ENCODE results near the gene LARP4. TPM values are rescaled to one million over a fixed set of nuclear protein-coding genes. Genes with fewer than 3 reads are reported as not detected.

Gene LARP4
- polyA plus RNA-seq, 1 donor from 2014 or later = 17.8 TPM

DNA sequence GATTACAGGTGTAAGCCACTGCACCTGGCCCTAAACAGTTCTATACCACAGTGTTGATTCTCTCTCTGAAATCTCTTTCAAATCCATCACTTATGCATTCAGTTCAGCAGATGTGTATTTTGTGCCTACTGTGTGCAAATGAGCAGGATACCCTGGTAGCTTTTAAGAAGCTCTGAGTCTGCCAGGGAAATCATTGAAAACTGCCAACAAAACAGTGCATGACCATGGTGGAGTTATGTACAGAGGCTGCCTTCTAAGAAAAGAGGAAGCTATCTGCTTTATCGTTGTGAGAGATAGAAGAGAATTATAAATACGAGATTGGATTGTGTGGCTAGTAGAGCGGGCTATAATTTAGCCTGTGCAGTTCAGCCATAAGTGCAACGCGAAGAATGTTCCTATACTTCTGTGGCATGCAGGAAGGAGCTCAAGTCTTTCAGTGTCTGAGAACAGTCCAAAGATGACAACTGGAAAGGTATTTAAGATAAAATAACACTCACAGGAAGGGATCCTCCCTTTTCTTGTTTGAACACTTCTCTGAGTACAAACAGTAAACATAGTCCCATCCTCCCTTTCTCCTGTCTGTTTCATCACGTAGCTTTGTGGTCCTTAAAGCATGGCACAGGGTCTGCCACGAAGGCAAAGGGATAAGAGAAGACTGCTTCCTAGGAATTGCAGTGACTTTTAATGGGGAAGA is 108.4 kb downstream of the LARP4 start:
- Histone ChIP-seq H3K27ac (ENCODE audit: low read length) (no peak overlapping the region), H4K20me1 (ENCODE audit: insufficient read depth) (peaks cover 4% of the 10 kb centered on the region), H3K9me3 (ENCODE audit: low read length) (no peaks in the 10 kb centered on the region), H3K4me3 (ENCODE audit: low read length) (peak overlapping the region; percentile 71), H3K9ac (ENCODE audit: low read length) (no peak overlapping the region), H2AFZ (ENCODE audit: low read depth, low read length) (no peak overlapping the region), H3K9me2 (ENCODE audit: insufficient read depth, low read length) (no peaks in the 10 kb centered on the region), H3K36me3 (ENCODE audit: insufficient read depth, low read length) (no peaks in the 10 kb centered on the region), H3K27me3 (ENCODE audit: insufficient read depth, low read depth, low read length) (no peaks in the 10 kb centered on the region), H3F3A (ENCODE audit: insufficient read depth, low read length, poor library complexity, severe bottlenecking) (no peaks in the 10 kb centered on the region), H3K79me2 (replicated peaks; ENCODE audit: insufficient read depth, low read length) (peaks cover 75% of the 10 kb centered on the region), H3K4me2 (ENCODE audit: low read length) (no peak overlapping the region)
- TF ChIP-seq, protein P1, sequence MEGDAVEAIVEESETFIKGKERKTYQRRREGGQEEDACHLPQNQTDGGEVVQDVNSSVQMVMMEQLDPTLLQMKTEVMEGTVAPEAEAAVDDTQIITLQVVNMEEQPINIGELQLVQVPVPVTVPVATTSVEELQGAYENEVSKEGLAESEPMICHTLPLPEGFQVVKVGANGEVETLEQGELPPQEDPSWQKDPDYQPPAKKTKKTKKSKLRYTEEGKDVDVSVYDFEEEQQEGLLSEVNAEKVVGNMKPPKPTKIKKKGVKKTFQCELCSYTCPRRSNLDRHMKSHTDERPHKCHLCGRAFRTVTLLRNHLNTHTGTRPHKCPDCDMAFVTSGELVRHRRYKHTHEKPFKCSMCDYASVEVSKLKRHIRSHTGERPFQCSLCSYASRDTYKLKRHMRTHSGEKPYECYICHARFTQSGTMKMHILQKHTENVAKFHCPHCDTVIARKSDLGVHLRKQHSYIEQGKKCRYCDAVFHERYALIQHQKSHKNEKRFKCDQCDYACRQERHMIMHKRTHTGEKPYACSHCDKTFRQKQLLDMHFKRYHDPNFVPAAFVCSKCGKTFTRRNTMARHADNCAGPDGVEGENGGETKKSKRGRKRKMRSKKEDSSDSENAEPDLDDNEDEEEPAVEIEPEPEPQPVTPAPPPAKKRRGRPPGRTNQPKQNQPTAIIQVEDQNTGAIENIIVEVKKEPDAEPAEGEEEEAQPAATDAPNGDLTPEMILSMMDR (IDR thresholded peaks at IDR 0.05; ENCODE audit: poor library complexity, severe bottlenecking) = no peak
- TF ChIP-seq SMC3 (conservative IDR thresholded peaks at IDR 0.05; ENCODE audit: poor library complexity) = no peak
- no peak for TF ChIP-seq EP300 (conservative IDR thresholded peaks at IDR 0.05; ENCODE audit: poor library complexity, severe bottlenecking)
- TF ChIP-seq EZH2 (IDR thresholded peaks at IDR 0.05; ENCODE audit: borderline replicate concordance, insufficient read depth, low read length, poor library complexity, severe bottlenecking) = no peak
- no peak for TF ChIP-seq TAF1 (IDR thresholded peaks at IDR 0.05; ENCODE audit: low read depth)

DNA sequence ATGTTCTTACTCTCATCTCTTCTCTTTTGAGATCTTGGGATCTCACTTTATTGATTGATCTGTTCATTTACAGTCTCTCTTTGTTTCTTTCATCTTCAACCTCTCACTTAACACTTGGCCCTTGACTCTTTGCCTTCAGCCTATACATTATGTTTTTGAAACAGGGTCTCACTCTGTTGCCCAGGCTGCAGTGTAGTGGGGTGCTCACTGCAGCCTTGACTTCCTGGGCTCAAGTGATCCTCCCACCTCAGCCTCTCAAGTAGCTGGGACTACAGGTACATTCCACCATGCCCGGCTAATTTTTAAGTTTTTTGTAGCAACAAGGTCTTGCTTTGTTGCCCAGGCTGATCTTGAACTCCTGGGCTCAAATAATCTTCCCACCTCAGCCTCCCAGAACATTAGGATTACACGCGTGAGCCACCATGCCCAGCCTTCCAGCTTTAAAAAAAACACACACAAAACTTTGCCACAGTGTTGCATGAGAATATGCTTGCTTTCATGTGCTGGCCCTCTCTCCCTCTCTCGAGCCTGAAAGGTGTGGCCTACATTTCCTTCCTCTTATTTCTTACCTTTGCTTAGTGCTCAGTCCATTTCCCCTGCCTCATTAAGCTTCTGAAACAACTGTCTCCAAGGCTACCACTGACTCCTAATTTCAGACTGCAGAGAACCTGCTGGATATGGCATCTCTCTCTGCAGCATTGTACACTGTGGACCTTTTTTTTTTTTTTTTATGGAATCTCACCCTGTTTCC is 114.0 kb downstream of the LARP4 start:
- no peaks in the 10 kb centered on the region for H3K9me3 ChIP-seq (ENCODE audit: low read length)
- H4K20me1 ChIP-seq (ENCODE audit: insufficient read depth) = no peaks in the 10 kb centered on the region
- no peaks in the 10 kb centered on the region for H3K36me3 ChIP-seq (ENCODE audit: insufficient read depth, low read length)
- no peaks in the 10 kb centered on the region for H3F3A ChIP-seq (ENCODE audit: insufficient read depth, low read length, poor library complexity, severe bottlenecking)
- H3K79me2 ChIP-seq (replicated peaks; ENCODE audit: insufficient read depth, low read length) = peaks cover 77% of the 10 kb centered on the region
- H3K9ac ChIP-seq (ENCODE audit: low read length) = no peak overlapping the region
- H2AFZ ChIP-seq (ENCODE audit: low read depth, low read length) = no peak overlapping the region
- no peaks in the 10 kb centered on the region for H3K9me2 ChIP-seq (ENCODE audit: insufficient read depth, low read length)
- no peak overlapping the region for H3K4me2 ChIP-seq (ENCODE audit: low read length)
- TF ChIP-seq, protein P2, sequence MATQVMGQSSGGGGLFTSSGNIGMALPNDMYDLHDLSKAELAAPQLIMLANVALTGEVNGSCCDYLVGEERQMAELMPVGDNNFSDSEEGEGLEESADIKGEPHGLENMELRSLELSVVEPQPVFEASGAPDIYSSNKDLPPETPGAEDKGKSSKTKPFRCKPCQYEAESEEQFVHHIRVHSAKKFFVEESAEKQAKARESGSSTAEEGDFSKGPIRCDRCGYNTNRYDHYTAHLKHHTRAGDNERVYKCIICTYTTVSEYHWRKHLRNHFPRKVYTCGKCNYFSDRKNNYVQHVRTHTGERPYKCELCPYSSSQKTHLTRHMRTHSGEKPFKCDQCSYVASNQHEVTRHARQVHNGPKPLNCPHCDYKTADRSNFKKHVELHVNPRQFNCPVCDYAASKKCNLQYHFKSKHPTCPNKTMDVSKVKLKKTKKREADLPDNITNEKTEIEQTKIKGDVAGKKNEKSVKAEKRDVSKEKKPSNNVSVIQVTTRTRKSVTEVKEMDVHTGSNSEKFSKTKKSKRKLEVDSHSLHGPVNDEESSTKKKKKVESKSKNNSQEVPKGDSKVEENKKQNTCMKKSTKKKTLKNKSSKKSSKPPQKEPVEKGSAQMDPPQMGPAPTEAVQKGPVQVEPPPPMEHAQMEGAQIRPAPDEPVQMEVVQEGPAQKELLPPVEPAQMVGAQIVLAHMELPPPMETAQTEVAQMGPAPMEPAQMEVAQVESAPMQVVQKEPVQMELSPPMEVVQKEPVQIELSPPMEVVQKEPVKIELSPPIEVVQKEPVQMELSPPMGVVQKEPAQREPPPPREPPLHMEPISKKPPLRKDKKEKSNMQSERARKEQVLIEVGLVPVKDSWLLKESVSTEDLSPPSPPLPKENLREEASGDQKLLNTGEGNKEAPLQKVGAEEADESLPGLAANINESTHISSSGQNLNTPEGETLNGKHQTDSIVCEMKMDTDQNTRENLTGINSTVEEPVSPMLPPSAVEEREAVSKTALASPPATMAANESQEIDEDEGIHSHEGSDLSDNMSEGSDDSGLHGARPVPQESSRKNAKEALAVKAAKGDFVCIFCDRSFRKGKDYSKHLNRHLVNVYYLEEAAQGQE (IDR thresholded peaks at IDR 0.05; ENCODE audit: borderline replicate concordance) = no peak
- TF ChIP-seq, protein P1 (IDR thresholded peaks at IDR 0.05; ENCODE audit: poor library complexity, severe bottlenecking) = no peak
- no peak for TF ChIP-seq MXI1 (conservative IDR thresholded peaks at IDR 0.05; ENCODE audit: poor library complexity, severe bottlenecking)
- no peak overlapping the region for H3K4me3 ChIP-seq (ENCODE audit: low read length)
- no peak overlapping the region for H3K27ac ChIP-seq (ENCODE audit: low read length)
- no peaks in the 10 kb centered on the region for H3K27me3 ChIP-seq (ENCODE audit: insufficient read depth, low read depth, low read length)

All from neural cell (in vitro differentiated cells).